HG03196 (cell line): ENCODE data around the gene ATAD1.
"Not testable (repeated sequence)": the region's sequence is repeated elsewhere in the genome, so short reads cannot be mapped to it uniquely, and the experiment has no call there.

Source experiments
- ATAC-seq: cut with Tn5 transposase; IDR thresholded peaks from one replicate; pipeline ENCODE4 v1.9.1; 2021; ENCODE audit not compliant: unreplicated experiment

The ATAD1 gene

GRCh38 chr10:87803831-87804230 lies 14.2 kb downstream of the ATAD1 start:
- no peak for ATAC-seq

GRCh38 chr10:87803328-87803727 lies 14.7 kb downstream of the ATAD1 start:
- no peak for ATAC-seq

DNA sequence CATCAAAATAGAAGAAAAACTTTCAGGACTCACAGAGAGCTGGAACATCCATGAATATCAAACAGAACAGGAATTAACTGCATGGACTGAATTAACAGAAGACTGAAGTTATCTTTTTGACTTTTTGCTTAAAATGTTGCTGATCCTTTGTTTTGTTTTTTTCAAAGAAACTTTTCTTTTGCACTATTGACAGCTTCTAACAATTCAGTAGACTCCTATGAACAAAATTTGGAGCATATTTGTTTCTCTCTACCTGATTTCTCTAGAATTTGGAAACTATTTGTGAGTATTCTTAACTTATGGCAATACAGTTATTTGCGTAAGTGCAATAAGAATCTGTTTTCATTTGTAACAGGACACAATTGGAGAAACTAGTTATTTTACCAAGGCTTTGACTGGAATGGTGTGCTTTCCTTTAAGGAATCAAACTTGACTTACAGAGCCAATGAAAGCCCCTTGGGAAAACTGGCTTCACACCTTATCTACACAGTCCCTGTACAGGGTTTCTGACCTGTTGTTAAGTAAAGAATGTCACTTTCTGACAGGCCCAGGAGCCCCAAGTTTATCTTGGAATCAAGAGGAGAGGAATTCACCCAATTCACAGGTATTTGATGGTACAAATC lies 16.1 kb downstream of the ATAD1 start:
- ATAC-seq: not testable (repeated sequence)

- no peak for ATAC-seq
Observed at GRCh38 chr10:87799860-87800259, 18.2 kb downstream of the ATAD1 start.

GRCh38 chr10:87798082-87798481 lies 19.9 kb downstream of the ATAD1 start:
- no peak for ATAC-seq

DNA sequence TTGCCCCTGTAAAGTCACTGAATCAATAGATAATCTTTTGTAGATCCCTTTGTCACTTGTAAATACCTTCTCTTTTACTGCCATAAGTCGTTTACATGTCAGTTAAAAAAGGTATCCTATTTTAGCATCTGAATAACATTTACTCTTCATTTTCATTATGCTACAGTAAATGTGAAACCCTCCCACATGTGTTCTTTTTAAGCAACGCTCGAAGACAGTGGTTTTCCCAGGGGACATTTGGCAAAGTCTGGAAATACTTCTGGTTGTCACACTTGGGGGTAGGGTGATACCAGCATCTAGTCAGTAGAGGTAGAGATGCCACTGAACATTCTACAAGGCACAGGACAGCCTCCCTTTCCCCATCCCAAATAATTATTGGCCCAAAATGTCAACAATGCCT lies 23.7 kb downstream of the ATAD1 start:
- no peak for ATAC-seq

DNA sequence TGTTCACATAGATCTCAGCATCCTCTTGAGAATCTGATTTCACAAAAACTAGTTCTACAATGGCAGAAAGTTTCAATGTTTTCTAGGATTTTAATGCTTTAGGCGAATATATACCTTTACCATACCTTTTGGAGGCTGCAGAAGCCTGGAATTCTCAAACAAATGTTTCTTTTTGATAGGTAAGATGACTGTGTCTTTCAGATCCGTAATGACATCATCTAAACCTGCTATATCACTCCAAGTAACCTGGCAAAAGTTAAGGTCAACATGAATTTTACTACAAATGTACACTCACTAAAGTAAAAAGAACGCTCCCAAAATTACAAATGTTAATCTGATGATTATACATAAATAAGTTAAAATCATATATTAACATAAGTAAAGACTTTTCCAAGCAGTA lies 27.8 kb downstream of the ATAD1 start:
- no peak for ATAC-seq

DNA sequence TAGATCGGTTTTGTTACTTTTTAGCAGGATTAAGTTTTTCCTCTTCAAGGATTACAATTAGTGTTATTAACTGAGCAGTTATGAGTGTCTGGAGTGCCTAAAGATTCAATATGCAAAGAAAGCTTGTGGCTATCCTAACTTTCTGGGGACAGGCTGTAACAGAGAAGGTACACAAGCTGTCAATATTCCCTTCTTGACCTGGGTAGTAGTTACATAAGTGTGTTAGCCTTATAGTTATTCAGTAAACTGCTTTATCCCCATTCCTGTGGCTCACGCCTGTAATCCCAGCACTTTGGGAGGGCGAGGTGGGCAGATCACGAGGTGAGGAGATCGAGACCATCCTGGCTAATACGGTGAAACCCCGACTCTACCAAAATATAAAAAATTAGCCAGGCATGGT lies 31.6 kb downstream of the ATAD1 start:
- no peak for ATAC-seq

GRCh38 chr10:87782721-87783120 lies 35.3 kb downstream of the ATAD1 start:
- no peak for ATAC-seq

DNA sequence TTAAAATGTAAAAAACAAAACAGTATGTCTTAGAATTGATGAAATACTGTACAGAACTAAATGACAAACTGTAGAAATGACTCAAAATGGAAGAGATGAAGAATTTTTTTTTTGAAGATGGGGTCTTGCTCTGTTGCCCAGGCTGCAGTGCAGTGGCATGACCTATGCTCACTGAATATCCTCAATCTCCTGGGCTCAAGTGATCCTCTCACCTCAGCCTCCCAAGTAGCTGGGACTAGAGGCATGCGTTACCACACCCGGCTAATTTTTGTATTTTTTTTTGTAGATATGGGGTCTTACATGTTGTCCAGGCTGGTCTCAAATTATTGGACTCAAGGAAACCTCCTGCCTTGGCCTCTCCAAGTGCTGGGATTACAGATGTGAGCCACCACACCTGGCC lies 36.5 kb downstream of the ATAD1 start:
- no peak for ATAC-seq

DNA sequence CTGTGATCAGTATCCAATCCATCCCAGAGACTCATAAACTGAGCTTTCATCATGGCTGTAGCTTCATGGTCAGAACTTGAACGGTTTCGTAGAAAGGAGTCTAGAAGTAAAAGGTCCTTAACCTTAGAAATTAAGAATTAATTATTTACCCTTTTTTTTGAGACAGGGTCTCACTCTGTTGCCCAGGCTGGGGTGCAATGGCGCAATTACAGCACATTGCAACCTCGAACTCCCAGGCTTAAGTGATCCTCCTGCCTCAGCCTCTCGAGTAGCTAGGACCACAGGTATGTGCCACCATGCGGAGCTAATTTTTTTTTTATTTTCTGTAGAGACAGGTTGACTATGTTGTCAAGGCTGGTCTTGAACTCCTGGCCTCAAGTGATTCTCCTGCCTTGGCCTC lies 41.7 kb downstream of the ATAD1 start:
- ATAC-seq: no peak

- ATAC-seq: no peak
Observed at GRCh38 chr10:87775766-87776165, 42.3 kb downstream of the ATAD1 start.

DNA sequence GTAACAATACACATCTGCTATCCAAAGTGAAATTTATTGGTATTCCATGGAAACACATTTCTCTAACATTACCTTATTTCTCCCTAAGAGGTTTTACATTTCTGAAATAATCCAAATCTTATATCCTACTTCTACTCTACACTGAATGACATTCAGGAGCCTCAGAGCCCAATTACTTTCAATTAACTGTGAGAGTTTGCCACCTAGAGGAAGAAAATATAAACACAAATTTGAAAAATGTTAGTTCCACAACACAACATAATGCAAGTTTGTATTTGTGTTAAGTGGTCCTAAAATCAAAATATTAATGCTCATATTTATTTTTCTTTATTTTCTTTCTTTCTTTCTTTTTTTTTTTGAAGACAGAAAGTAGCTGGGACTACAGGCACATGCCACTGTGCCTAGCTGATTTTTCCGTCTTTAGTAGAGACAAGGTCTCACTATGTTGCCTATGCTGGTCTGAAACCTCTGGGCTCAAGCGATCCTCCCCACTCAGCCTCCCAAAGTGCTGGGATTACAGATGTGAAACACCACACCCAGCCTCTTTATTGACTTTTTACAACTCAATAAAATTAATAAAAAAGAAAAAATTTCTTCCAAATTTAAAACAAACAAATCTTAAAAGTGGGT lies 46.0 kb downstream of the ATAD1 start:
- no peak for ATAC-seq

GRCh38 chr10:87767253-87767652 lies 50.8 kb downstream of the ATAD1 start:
- no peak for ATAC-seq

GRCh38 chr10:87765666-87766376 lies 52.2 kb downstream of the ATAD1 start:
- ATAC-seq: no peak

DNA sequence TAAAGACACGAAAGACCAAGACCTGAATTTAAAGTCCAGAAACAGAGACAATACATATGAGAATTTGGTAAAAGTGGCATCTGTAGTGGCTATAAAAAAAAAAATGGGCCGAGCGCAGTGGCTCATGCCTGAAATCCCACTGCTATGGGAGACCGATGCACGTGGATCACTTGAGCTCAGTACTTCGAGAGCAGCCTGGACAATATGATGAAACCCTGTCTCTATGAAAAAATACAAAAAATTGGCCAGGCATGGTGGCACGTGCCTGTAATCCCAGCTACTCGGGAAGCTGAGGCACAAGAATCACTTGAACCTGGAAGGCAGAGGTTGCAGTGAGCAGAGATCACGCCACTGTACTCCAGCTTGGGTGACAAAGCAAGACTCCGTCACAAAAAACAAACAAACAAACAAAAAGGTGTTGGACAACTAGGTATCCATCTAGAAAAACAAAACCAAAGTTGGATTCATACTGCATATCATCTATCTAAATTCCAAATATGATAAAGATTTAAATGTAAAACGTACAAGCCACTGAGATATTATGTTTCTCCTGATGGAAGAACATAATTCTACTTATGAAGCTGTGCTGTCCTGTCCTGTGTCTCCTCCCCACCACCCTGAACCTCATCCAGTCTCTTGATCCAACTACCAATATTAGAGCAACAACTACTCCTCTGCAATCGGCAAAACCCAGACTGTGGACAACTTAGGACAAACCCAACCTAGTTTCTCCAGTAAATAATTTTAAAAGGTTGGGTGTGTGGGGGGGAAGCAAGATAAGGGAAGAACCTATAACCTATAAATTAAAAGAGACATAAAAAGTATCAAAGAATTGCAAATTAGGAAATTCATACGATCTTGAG lies 53.7 kb downstream of the ATAD1 start:
- ATAC-seq: no peak

DNA sequence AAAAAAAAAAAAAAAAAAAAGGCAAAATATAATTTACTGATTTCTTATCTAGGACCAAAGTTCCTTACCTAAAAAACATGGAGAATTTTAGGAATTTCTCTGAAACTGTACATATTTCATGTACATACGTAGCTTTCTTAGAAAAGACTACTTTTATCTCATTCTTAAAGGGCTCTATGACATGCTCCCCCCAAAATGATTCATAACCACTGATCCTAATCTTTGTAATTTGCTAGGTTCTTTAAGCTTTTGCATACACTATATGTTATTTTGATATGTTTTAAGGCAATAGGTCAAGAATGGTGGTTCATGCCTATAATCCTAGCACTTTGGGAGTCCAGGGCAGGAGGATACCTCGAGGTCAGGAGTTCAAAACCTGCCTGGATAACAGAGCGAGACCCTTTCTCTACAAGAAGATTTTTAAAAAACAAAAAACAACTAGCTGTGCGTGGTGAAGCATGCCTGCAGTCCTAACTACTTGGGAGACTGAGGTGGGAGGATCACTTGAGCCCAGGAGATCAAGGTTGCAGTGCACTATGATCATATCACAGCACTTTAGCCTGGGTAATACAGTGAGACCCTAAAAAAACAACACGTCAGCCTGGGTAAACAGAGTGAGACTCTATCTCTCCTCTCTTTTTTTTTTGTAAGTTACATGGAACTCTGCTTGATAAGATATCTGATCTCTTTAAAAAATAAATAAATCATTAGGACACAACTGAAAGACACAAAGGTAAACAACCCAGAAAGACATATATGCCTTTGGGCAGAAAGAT lies 54.8 kb downstream of the ATAD1 start:
- no peak for ATAC-seq

GRCh38 chr10:87761892-87762291 lies 56.1 kb downstream of the ATAD1 start:
- no peak for ATAC-seq

DNA sequence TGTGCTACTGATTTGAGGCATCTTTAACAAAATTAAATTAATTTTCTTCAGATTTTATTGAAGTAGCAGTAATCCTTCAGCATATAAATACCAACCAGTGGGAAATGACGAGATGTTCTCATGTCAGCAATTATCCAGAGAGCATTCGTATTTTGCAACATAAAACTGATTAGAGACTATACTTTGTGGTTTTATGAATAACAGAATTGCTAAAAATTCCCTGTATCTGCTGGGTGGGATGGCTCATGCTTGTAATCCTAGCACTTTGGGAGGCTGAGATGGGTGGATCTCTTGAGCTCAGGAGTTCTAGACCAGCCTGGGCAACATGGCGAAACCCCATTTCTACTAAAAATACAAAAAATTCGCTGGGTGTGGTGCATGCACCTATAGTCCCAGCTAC lies 56.9 kb downstream of the ATAD1 start:
- ATAC-seq: no peak

- no peak for ATAC-seq
Observed at GRCh38 chr10:87760195-87760905, 57.7 kb downstream of the ATAD1 start.
